Kidney (tissue), 14 donors: ENCODE data around the gene VSIG8. TPM values are rescaled to one million over a fixed set of nuclear protein-coding genes. Genes with fewer than 3 reads are reported as not detected.

Source experiments
- DNase-seq, 5 donors: peaks; one replicate each; pipeline ENCODE4 v3.0.0-alpha.2; 2013 to 2020
- FAIRE-seq: peaks from 2 replicates; lab custom pipeline; 2012; peaks lifted over from hg19 to GRCh38; lab: Jason Lieb, UNC
- H3K27ac ChIP-seq, 2 donors: one replicate each; pipeline ENCODE4 v1.7.0; 2013; ENCODE audit warnings: low read depth in 2 of 2, low read length in 2 of 2, inconsistent platforms in 1 of 2
- H3K27me3 ChIP-seq: one replicate; pipeline ENCODE4 v1.7.1; 2013; ENCODE audit warnings: low read length, inconsistent platforms; ENCODE audit not compliant: control insufficient read depth, insufficient read depth
- H3K36me3 ChIP-seq, 3 donors: one replicate each; pipeline versions ENCODE4 v1.7.0 to v1.7.1; 2013; ENCODE audit warnings: low read length in 3 of 3, control low read depth in 1 of 3, inconsistent platforms in 1 of 3; ENCODE audit not compliant: insufficient read depth in 3 of 3, control insufficient read depth in 2 of 3
- H3K4me1 ChIP-seq, 3 donors: one replicate each; pipeline versions ENCODE4 v1.7.0 to v1.7.1; 2013; ENCODE audit warnings: low read length in 3 of 3, inconsistent platforms in 1 of 3, low read depth in 1 of 3; ENCODE audit not compliant: control insufficient read depth in 2 of 3, insufficient read depth in 2 of 3
- H3K4me3 ChIP-seq, 3 donors: one replicate each; pipeline versions ENCODE4 v1.7.0 to v1.8.1; 2013; ENCODE audit warnings: low read length in 3 of 3, control low read depth in 1 of 3, inconsistent platforms in 1 of 3
- H3K9ac ChIP-seq, 3 donors: one replicate each; pipeline versions ENCODE4 v1.7.0 to v1.7.1; 2013; ENCODE audit warnings: low read length in 3 of 3, control low read depth in 1 of 3, inconsistent platforms in 1 of 3
- H3K9me3 ChIP-seq, 3 donors: one replicate each; pipeline versions ENCODE4 v1.7.0 to v1.7.1; 2013; ENCODE audit warnings: low read length in 3 of 3, control low read depth in 1 of 3, inconsistent platforms in 1 of 3; ENCODE audit not compliant: control insufficient read depth in 2 of 3, insufficient read depth in 1 of 3
- intact Hi-C: fragments of 100-400 bp; cut with DNase I; formaldehyde crosslinking; loops from one replicate; pipeline ENCODE4 v1.11.1; 2022
- polyA plus RNA-seq: library from polyadenylated mRNA; stranded (reverse); fragments of 350-450 nt; fragmentation: Illumina TruSeq; extraction: RNeasy Lipid Tissue Mini Kit (QIAGEN cat#74804); gene quantifications from one replicate; pipeline ENCODE4 v1.2.3, GENCODE V29; 2014; ENCODE audit warnings: low read depth, low replicate concordance; ENCODE audit not compliant: insufficient read depth
- total RNA-seq: library from RNA; stranded (reverse); fragmentation: NEBNext Ultra II Directional; extraction: Animal tissue kit (Norgen Biotek cat#: 25700); gene quantifications from one replicate; pipeline ENCODE4 v1.2.1, GENCODE V29; 2021
- TF ChIP-seq, protein P1 (sequence below): IDR thresholded peaks from 3 replicates; pipeline ENCODE4 v1.5.1; 2012; ENCODE audit warnings: mild to moderate bottlenecking, moderate library complexity, borderline replicate concordance; ENCODE audit not compliant: insufficient read depth; ENCODE audit errors: extremely low read depth
- donor health status: control.
- donor health status: control.
- donor health status: control.
- donor health status: control.
- donor health status: control.
- donor health status: DM: yes; HTN: yes; CAD: no.
- donor health status: Normal renal cell carcinoma (clear cell type).

VSIG8 gene
- total and polyA plus RNA-seq, 2 donors from 2014 or later, result 8.1 TPM; not detected in 1

DNA sequence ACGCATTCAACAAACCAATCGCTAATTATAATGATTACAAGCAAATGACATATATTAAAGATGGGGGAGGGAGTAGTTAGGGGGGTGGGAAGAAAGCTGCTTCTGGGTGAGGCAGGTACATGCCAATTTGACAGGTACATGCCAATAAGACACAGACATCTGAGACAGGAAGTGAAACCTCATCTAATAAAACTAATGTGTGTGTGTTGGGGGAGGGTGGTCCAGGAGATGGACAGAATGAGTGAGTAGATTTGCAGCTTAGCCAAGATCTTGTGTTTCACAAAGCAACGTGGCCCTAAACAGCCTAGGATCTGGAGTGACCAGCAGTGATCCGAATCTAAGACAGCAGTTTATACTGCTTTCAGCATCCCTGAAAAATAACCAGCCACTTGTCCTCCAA, 26.7 kb upstream of the VSIG8 start:
- Histone ChIP-seq H3K27ac (peak overlapping the region in 1 of 2 donors; percentile 50), H3K4me3 (no peak overlapping the region), H3K9ac (no peak overlapping the region), H3K36me3 (no peaks in the 10 kb centered on the region), H3K4me1 (peaks cover 0 to 7% (median 0%) of the 10 kb centered on the region in 3 donors), H3K9me3 (no peaks in the 10 kb centered on the region), H3K27me3 (no peaks in the 10 kb centered on the region)
- no peak for DNase-seq
- intact Hi-C loops, result no loop called here
- TF ChIP-seq, protein P1, sequence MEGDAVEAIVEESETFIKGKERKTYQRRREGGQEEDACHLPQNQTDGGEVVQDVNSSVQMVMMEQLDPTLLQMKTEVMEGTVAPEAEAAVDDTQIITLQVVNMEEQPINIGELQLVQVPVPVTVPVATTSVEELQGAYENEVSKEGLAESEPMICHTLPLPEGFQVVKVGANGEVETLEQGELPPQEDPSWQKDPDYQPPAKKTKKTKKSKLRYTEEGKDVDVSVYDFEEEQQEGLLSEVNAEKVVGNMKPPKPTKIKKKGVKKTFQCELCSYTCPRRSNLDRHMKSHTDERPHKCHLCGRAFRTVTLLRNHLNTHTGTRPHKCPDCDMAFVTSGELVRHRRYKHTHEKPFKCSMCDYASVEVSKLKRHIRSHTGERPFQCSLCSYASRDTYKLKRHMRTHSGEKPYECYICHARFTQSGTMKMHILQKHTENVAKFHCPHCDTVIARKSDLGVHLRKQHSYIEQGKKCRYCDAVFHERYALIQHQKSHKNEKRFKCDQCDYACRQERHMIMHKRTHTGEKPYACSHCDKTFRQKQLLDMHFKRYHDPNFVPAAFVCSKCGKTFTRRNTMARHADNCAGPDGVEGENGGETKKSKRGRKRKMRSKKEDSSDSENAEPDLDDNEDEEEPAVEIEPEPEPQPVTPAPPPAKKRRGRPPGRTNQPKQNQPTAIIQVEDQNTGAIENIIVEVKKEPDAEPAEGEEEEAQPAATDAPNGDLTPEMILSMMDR, result no peak
- no peak for FAIRE-seq

GRCh38 chr1:159884296-159884695, 21.8 kb upstream of the VSIG8 start:
- Histone ChIP-seq H3K9me3 (no peaks in the 10 kb centered on the region), H3K27ac (no peak overlapping the region), H3K27me3 (no peaks in the 10 kb centered on the region), H3K9ac (no peak overlapping the region), H3K4me3 (no peak overlapping the region), H3K36me3 (no peaks in the 10 kb centered on the region), H3K4me1 (peaks cover 0 to under 1% (median 0%) of the 10 kb centered on the region in 3 donors)
- FAIRE-seq, result no peak
- TF ChIP-seq, protein P1, result no peak
- DNase-seq, result no peak
- intact Hi-C loops, result no loop called here

DNA sequence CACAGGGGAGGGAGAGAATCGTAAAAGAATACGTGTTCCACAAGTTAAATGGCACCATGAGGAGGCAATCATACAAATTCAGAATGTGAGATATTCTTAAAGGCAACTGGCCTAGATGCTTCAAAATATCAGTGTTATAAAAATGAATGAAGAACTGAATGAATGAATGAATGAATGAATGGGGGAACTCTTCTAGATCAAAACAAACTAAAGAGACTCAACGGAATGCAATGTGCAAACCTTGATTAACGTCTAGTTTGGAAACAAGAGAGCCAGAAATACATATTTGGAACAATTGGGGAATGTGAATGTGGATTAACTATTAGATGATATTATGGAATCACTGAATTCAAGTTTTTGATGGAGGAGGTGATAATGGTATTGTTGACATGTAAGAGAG, 20.7 kb upstream of the VSIG8 start:
- H3K27me3 ChIP-seq, result no peaks in the 10 kb centered on the region
- FAIRE-seq, result no peak
- no peak overlapping the region for H3K4me3 ChIP-seq
- intact Hi-C loops, result no loop called here
- H3K9ac ChIP-seq, result no peak overlapping the region
- H3K36me3 ChIP-seq, result no peaks in the 10 kb centered on the region
- H3K4me1 ChIP-seq, result no peaks in the 10 kb centered on the region
- TF ChIP-seq, protein P1, result no peak
- no peaks in the 10 kb centered on the region for H3K9me3 ChIP-seq
- H3K27ac ChIP-seq, result no peak overlapping the region
- no peak for DNase-seq

- FAIRE-seq (no peak), DNase-seq (no peak)
- Histone ChIP-seq H3K36me3 (no peaks in the 10 kb centered on the region), H3K9me3 (no peaks in the 10 kb centered on the region), H3K9ac (no peak overlapping the region), H3K4me1 (no peaks in the 10 kb centered on the region), H3K27ac (no peak overlapping the region), H3K4me3 (no peak overlapping the region), H3K27me3 (no peaks in the 10 kb centered on the region)
- intact Hi-C loops, result no loop called here
- TF ChIP-seq, protein P1, result no peak
These were observed 20.0 kb upstream of the VSIG8 start for GRCh38 chr1:159882527-159882862.
